HG03571 (cell line): ENCODE data around the gene GTF2B.
"Not testable (repeated sequence)": the region's sequence is repeated elsewhere in the genome, so short reads cannot be mapped to it uniquely, and the experiment has no call there.

ENCODE experiments used
- ATAC-seq: cut with Tn5 transposase; IDR thresholded peaks from one replicate; pipeline ENCODE4 v1.9.1; 2021; ENCODE audit not compliant: unreplicated experiment

GTF2B gene

GRCh38 chr1:88888750-88889149 is 2.6 kb downstream of the GTF2B start:
- no peak for ATAC-seq

GRCh38 chr1:88885933-88886332 is 5.4 kb downstream of the GTF2B start:
- no peak for ATAC-seq

GRCh38 chr1:88883156-88883555 is 8.2 kb downstream of the GTF2B start:
- ATAC-seq = no peak

GRCh38 chr1:88880717-88881116 is 10.7 kb downstream of the GTF2B start:
- ATAC-seq = not testable (repeated sequence)

GRCh38 chr1:88878731-88879130 is 12.6 kb downstream of the GTF2B start:
- no peak for ATAC-seq

- ATAC-seq = no peak
These were observed 13.5 kb downstream of the GTF2B start for GRCh38 chr1:88877911-88878310.

GRCh38 chr1:88877382-88877825 is 14.0 kb downstream of the GTF2B start:
- ATAC-seq = no peak

- ATAC-seq = no peak
These were observed 14.6 kb downstream of the GTF2B start for GRCh38 chr1:88876573-88877365.

- ATAC-seq = no peak
These were observed 15.8 kb downstream of the GTF2B start for GRCh38 chr1:88875595-88875994.

GRCh38 chr1:88873737-88874349 is 17.5 kb downstream of the GTF2B start:
- no peak for ATAC-seq

GRCh38 chr1:88869644-88870043 is 21.7 kb downstream of the GTF2B start:
- ATAC-seq = not testable (repeated sequence)

- ATAC-seq = no peak
These were observed 23.4 kb downstream of the GTF2B start for GRCh38 chr1:88867743-88868521.

- no peak for ATAC-seq
These were observed 39.9 kb downstream of the GTF2B start for GRCh38 chr1:88851303-88852063.

GRCh38 chr1:88847643-88848042 is 43.7 kb downstream of the GTF2B start:
- ATAC-seq = no peak

GRCh38 chr1:88825721-88826120 is 65.6 kb downstream of the GTF2B start:
- ATAC-seq = no peak

GRCh38 chr1:88819642-88820041 is 71.7 kb downstream of the GTF2B start:
- ATAC-seq = not testable (repeated sequence)

GRCh38 chr1:88813471-88813870 is 77.9 kb downstream of the GTF2B start:
- ATAC-seq = no peak

GRCh38 chr1:88812366-88812765 is 79.0 kb downstream of the GTF2B start:
- ATAC-seq = no peak

GRCh38 chr1:88803444-88803843 is 87.9 kb downstream of the GTF2B start:
- ATAC-seq = no peak

GRCh38 chr1:88802950-88803349 is 88.4 kb downstream of the GTF2B start:
- no peak for ATAC-seq
